ENCODE data around the gene UTP15. TPM values are rescaled to one million over a fixed set of nuclear protein-coding genes. Genes with fewer than 3 reads are reported as not detected.

Gene UTP15
- total and polyA plus RNA-seq, 11 donors: 2.3 to 12.5 (median 8.6) TPM

GRCh38 chr5:73523861-73524260 is 41.7 kb upstream of the UTP15 start:
- Histone ChIP-seq H3K9me3 (no peaks in the 10 kb centered on the region), H3K27ac (no peak overlapping the region), H3K27me3 (no peaks in the 10 kb centered on the region), H3K36me3 (no peaks in the 10 kb centered on the region), H3K4me3 (no peak overlapping the region), H3K4me1 (peaks cover 0 to 3% (median 0%) of the 10 kb centered on the region in 12 donors)
- TF ChIP-seq POLR2A (IDR thresholded peaks at IDR 0.05) (no peak), CTCF (IDR thresholded peaks at IDR 0.05) (no peak)
- intact Hi-C loops (cut with DNase I): no loop called here
- 78 to 94% (median 89%) methylated on average over 1 of the region's 1 CpG for WGBS, 4 donors
- no peak for ATAC-seq
- no peak for DNase-seq

GRCh38 chr5:73525606-73526203 is 39.8 kb upstream of the UTP15 start:
- no peaks in the 10 kb centered on the region for H3K4me1 ChIP-seq
- H3K4me3 ChIP-seq: no peak overlapping the region
- no peak overlapping the region for H3K27ac ChIP-seq
- DNase-seq (no peak), ATAC-seq (no peak)
- H3K36me3 ChIP-seq: no peaks in the 10 kb centered on the region
- peaks cover 0 to 9% (median 0%) of the 10 kb centered on the region in 9 donors for H3K27me3 ChIP-seq
- H3K9me3 ChIP-seq: no peaks in the 10 kb centered on the region
- 77 to 85% (median 81%) methylated on average over 3 of the region's 3 CpGs for whole genome bisulfite sequencing, 4 donors
- intact Hi-C loops (cut with DNase I): no loop called here
- TF ChIP-seq POLR2A (IDR thresholded peaks at IDR 0.05): no peak
- no peak for TF ChIP-seq CTCF (IDR thresholded peaks at IDR 0.05)

GRCh38 chr5:73528248-73528647 is 37.3 kb upstream of the UTP15 start:
- intact Hi-C loops (cut with DNase I): no loop called here
- no peak for DNase-seq
- 41 to 62% (median 50%) methylated on average over 3 of the region's 3 CpGs for WGBS, 4 donors
- no peak for TF ChIP-seq CTCF (IDR thresholded peaks at IDR 0.05)
- TF ChIP-seq POLR2A (IDR thresholded peaks at IDR 0.05): no peak
- Histone ChIP-seq H3K4me1 (no peaks in the 10 kb centered on the region), H3K36me3 (no peaks in the 10 kb centered on the region), H3K9me3 (no peaks in the 10 kb centered on the region), H3K4me3 (no peak overlapping the region), H3K27me3 (peaks cover 0 to 14% (median 0%) of the 10 kb centered on the region in 9 donors), H3K27ac (no peak overlapping the region)
- no peak for ATAC-seq

- H3K4me1 ChIP-seq: no peaks in the 10 kb centered on the region
- H3K4me3 ChIP-seq: no peak overlapping the region
- no peak for TF ChIP-seq CTCF (IDR thresholded peaks at IDR 0.05)
- TF ChIP-seq POLR2A (IDR thresholded peaks at IDR 0.05): no peak
- no peak for ATAC-seq
- H3K27me3 ChIP-seq: peaks cover 0 to 14% (median 0%) of the 10 kb centered on the region in 9 donors
- WGBS, 4 donors: 86 to 92% (median 87%) methylated on average over 1 of the region's 1 CpG
- intact Hi-C loops (cut with DNase I): no loop called here
- H3K36me3 ChIP-seq: no peaks in the 10 kb centered on the region
- H3K27ac ChIP-seq: no peak overlapping the region
- H3K9me3 ChIP-seq: no peaks in the 10 kb centered on the region
- DNase-seq: no peak
Observed at GRCh38 chr5:73529081-73529480, 36.5 kb upstream of the UTP15 start.

Measured in heart left ventricle (tissue), 16 donors.